ENCODE data around the gene GRID1.

The GRID1 gene

GRCh38 chr10:85607043-85607695 is 759.4 kb downstream of the GRID1 start:
- no peak for DNase-seq

DNA sequence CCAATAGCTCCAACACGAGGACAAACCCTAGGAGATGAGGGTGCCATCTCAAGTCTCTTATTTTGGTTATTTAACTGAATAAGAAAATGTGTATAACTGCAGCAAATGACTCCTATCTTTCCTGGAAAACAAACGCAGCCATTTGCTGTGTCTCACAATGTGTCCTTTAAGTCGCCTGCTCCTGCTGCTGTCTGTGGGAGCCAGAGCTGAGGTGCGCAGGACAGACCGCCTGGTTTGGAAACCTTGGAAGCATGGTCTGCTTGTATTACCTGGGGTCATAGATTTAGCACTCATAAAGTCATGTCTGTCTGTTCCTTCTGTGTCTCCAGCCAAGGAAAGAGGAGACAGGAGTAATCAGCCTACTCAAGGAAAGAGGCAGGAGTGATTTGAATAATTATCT is 760.2 kb downstream of the GRID1 start:
- DNase-seq = no peak

DNA sequence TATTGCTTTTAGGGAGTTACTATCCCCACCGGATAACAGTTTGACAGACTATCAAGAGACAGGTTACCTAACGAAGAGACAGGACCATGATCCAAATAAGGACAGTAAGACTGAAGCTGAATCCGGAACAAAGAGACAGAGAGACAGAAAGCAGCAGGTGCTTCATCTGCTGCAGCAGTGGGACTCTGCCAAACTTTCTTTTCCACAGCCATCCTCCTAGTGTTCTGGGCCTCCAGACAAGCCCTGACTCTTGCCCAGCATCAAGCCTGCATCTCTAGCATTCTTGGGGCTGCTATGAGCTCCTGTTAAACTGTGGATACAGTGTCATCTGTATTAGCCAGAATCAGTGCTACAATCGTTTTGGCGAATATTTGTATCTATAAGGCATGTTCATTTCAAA is 761.7 kb downstream of the GRID1 start:
- DNase-seq = no peak

DNA sequence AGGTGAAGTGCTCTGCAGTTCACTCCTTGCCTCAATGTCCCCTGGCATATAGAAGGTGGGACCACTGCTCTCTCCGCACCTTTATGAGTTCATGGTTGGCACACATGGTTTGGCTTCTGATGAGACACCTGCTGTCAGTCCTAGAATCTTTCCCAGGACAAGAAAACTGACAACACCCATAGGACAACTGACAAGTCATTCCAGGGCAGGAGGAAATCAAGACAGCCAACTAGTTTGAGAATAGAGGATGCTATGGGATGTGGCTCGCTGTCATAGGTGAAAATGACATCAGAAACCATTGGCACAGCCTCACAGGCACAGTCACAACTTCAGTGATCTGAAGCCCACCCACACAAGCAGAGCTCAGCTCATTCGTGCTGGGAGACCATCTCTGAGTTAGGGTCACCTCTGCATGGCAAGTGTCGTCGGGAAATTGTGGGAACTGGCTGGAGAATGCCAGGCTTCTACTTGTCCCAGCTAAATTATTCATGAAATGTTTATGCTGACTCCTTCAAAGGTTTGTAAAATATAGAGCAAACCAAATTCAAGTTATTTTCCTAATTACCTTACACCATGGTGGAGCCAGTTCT is 762.4 kb downstream of the GRID1 start:
- DNase-seq = no peak

DNA sequence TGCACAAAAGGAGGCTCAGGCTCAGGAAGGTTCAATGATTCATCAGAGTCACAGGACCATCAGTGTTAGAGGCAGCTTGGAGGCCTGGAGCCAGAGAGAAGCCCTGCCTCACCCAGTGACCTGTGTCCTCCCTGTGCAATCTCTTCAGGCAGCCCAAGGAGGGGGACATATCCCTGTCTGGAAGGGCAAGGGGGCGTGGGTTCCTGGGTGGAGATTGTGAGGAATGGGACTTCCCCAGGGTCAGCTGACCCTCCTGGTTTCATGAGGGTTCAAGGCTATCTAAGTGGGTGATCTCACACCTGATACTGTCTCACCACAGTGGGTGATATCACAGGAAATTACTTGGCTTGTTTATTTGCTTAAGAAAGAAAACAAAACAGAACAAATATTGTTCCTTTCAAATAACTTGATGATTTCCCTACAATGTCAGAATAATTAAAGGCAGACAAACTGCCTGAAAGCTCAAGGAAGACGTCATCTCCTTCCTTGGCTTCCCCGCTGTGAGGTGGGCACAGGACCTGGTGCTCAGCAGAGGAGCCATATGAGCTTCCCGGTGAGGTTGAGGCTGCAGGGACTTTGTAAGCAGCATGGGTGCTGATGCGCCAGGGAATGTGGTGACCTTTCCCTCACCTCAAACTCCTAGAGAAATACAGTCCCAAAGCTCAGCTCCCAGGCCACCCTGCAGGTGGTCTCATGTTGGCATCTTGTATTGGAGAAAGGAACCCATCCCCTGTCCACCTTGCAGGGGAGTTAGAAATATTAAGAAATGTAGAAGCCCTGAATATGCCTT is 763.2 kb downstream of the GRID1 start:
- DNase-seq = no peak

- no peak for DNase-seq
Measured at GRCh38 chr10:85602713-85603112, 763.9 kb downstream of the GRID1 start.

DNA sequence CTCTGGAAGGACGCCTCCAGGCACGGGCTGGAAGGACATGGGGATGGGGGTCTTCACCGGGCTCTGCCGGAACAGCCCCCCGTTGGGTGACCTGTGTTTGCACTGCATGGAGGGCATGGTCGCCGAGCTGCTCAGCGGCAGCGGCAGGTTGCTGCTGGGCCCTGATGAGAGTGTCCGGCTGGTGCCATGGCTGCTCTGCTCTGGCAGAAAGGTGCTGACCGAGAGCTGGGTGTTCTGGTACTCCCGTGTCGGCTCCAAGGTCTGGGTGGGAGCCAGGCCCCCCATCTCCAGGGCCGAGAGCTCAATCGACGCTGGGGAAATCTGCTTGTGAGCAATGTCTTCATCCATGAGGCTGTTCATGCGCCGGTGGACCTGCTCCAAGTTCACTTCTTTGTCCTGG is 764.3 kb downstream of the GRID1 start:
- DNase-seq = no peak

GRCh38 chr10:85601526-85601925 is 765.1 kb downstream of the GRID1 start:
- DNase-seq = no peak

DNA sequence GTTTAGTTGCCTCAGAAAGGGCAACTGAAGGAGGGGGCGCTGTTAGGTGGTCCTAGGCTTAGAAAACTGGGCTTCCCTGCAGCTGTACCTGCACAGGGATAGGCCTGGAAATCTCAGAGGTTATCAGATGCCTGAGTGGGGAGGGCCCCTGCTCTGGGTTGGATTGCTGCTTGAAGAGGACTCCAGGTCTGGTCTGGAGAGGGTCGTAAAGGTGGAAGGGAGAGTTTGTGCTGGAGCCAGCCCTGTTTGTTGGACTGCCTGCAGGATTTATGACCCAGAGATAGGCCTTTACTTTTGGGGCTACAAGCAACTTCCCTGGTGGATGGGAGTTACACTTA is 765.9 kb downstream of the GRID1 start:
- DNase-seq = no peak

- DNase-seq = no peak
Measured at GRCh38 chr10:85600026-85600743, 766.4 kb downstream of the GRID1 start.

GRCh38 chr10:85599081-85599480 is 767.5 kb downstream of the GRID1 start:
- DNase-seq = no peak

GRCh38 chr10:85598646-85599045 is 767.9 kb downstream of the GRID1 start:
- no peak for DNase-seq

DNA sequence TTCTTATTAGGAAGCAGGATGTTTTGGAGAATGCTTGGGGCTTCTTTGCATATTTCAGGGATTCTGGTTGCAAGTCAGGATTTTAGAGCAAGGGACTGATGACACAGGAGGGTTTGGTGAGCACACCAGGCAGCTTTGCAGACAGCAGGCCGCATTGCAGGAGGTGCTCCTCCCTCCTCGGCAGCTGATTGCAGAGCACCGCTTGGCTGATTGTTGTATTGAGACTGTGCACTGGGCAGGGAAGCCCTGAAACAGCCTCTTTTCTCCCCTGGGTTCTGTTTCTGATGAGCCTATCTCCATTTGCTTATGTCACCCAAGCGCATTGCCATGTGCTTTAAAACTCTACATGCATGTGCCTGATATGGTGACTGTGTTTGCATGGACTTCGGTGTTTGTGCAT is 769.6 kb downstream of the GRID1 start:
- no peak for DNase-seq

DNA sequence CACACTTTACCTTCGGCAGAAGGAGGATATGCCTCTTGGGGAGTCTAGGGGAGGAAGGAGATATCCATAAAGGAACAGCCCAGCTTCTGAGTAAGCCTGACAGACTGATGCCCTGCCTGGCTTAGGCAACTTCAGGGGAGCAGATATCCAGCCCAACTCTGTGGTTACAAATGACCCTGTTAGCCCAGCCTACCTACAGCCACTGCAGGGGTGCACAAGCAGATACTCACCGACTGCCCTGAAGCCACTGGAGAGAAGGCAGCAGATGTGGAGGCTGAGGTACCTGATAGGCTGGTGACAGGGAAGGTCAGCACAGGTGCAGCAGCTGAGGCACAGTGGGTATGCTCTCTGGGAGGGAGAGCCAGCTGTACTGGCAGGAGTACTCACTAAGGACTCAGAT is 770.2 kb downstream of the GRID1 start:
- DNase-seq = no peak

DNA sequence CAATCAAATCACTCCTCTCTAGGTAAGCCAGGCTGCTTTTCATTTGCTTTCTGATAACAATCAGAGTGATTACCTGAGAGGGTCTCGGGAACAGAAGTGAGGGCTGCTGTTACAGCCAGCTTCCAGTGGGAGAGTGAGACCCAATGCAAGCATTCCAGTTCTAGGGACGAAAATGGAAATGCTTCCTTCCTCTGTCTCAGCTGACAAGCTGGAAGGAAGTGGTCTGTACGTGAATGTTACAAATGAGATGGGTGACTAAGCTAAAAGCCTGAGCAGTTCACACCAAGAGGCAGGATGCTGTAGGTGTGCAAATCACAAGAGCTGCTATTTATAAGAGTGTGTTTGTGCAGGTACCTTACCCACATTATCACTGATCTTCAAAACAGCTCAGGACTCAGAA is 772.4 kb downstream of the GRID1 start:
- no peak for DNase-seq

- no peak for DNase-seq
Measured at GRCh38 chr10:85593226-85593772, 773.3 kb downstream of the GRID1 start.

- no peak for DNase-seq
Measured at GRCh38 chr10:85581371-85581770, 785.2 kb downstream of the GRID1 start.

DNA sequence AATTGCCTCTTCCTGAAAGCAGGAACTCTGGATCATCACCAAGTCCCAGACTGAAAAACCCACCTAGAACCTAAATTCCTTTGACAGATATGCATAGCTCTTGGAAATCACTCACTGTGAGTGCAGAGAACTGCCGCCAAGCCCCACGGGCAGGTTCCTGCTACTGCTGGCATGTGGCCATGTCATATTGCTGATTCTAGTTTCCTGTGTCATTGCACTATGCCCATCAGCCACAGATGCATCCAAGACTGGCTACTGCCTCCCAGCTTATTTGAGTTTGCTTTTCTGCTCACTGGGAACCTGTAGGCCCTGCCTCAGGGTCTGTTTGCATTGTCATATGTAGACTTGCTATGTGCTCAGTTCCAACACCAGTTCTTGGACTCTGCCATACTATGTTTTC is 786.0 kb downstream of the GRID1 start:
- no peak for DNase-seq

- no peak for DNase-seq
Measured at GRCh38 chr10:85578860-85579259, 787.7 kb downstream of the GRID1 start.

DNA sequence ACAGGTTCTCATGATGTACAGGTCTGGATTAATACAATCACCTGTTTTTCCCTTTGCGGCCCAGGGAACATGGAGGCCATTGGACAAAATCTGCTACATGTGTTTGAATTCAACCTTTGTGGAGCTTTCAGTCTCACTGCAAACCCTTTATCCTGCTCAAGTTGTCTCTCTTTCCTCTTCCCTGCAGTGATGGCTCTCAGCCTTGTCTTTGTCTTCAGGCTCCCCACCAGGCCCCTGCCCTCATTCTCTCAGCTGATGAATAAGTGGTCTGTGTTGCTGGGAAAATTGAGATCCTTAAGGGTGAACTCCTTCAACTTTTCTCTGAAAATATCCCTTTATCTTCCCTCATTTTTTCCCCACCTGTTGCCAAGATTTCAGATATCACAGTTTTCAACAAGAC is 791.2 kb downstream of the GRID1 start:
- DNase-seq = no peak

- DNase-seq = no peak
Measured at GRCh38 chr10:85570871-85571270, 795.7 kb downstream of the GRID1 start.

GRCh38 chr10:85565381-85565780 is 801.2 kb downstream of the GRID1 start:
- DNase-seq = no peak

GRCh38 chr10:85558533-85558932 is 808.1 kb downstream of the GRID1 start:
- no peak for DNase-seq

Measured in inflammatory macrophage (primary cell).